Measurements from ENCODE around the gene NLN.

Gene NLN

DNA sequence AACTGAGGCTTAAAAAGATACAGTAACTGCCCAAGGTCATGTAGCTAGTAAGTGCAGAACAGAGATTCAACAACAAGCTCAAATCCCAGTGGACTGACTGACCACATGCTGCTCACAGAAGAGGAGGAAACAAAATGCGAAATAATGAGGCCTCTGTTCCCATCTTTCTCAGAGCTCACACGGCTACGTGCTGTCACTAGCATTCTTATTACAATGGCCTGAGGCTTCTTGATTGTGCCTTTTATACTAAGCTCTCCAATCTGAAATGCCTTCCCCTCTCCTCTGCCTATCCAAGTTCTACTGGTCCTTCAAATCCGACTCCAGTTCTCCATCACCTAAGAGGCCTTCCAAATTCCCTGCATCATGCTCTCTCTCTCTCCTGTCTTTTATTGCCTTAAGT lies 26.1 kb upstream of the NLN start:
- TF ChIP-seq, protein P1, sequence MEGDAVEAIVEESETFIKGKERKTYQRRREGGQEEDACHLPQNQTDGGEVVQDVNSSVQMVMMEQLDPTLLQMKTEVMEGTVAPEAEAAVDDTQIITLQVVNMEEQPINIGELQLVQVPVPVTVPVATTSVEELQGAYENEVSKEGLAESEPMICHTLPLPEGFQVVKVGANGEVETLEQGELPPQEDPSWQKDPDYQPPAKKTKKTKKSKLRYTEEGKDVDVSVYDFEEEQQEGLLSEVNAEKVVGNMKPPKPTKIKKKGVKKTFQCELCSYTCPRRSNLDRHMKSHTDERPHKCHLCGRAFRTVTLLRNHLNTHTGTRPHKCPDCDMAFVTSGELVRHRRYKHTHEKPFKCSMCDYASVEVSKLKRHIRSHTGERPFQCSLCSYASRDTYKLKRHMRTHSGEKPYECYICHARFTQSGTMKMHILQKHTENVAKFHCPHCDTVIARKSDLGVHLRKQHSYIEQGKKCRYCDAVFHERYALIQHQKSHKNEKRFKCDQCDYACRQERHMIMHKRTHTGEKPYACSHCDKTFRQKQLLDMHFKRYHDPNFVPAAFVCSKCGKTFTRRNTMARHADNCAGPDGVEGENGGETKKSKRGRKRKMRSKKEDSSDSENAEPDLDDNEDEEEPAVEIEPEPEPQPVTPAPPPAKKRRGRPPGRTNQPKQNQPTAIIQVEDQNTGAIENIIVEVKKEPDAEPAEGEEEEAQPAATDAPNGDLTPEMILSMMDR (IDR thresholded peaks at IDR 0.05; ENCODE audit: control insufficient read depth, insufficient read depth, low read depth, low read length, missing control alignments) = no peak
- H3K4me3 ChIP-seq (ENCODE audit: control insufficient read depth, low read depth, low read length) = no peak overlapping the region
- DNase-seq (ENCODE audit: low read depth) = no peak

DNA sequence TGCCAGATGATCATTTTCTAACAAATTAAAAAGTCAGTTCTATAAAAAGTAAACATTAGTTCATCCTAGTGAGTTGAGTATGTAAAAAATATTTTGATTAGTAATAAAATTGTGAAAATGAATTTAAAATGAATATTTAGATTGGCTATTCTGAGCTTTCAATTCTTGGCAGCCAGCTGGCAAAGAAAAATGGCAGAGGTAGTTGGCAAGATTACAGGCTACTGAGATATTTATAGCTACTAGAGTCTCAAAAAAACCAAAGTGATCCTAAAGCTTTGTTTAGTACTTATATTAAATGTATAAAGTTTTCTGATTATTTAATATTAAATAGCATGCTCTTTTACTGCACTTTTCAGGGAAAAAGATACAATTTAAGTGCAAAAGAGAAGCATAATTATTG lies 25.1 kb upstream of the NLN start:
- no peak overlapping the region for H3K4me3 ChIP-seq (ENCODE audit: control insufficient read depth, low read depth, low read length)
- no peak for DNase-seq (ENCODE audit: low read depth)
- TF ChIP-seq, protein P1 (IDR thresholded peaks at IDR 0.05; ENCODE audit: control insufficient read depth, insufficient read depth, low read depth, low read length, missing control alignments) = no peak

DNA sequence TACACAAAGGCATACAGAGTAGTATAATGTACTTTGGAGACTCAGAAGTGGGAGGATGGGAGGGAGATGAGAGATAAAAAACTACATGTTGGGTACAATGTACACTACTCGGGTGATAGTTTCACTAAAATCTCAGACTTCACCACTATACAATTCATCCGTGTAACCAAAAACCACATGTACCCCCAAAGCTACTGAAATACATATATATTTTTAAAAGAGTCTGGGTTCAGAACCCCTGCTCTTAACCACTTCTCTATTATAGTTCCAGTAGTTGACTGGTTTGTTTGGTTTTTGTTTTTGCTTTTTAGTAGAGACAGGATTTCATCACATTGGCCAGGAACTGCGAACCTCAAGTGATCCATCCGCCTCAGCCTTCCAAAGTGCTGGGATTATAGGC lies 22.7 kb upstream of the NLN start:
- TF ChIP-seq, protein P1 (IDR thresholded peaks at IDR 0.05; ENCODE audit: control insufficient read depth, insufficient read depth, low read depth, low read length, missing control alignments) = no peak
- no peak for DNase-seq (ENCODE audit: low read depth)
- no peak overlapping the region for H3K4me3 ChIP-seq (ENCODE audit: control insufficient read depth, low read depth, low read length)

DNA sequence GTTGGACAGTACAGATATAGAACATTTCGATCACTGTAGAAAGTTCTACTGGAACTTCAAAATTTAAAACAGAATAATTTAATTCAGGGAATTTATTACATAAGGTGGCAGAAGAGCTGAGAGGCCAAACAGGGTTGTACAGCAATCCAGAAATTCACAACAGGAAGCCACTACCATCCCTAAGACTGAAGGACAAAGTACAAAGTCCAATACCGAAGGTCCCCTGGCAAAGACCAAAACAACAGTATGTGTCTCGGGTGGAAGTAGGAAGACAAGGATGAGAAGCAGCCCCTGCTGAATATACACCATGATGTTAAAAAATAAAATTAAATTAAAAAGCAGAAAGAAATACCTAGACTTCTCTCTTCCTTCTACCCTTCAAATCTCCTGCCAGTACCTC lies 20.0 kb upstream of the NLN start:
- TF ChIP-seq, protein P1 (IDR thresholded peaks at IDR 0.05; ENCODE audit: control insufficient read depth, insufficient read depth, low read depth, low read length, missing control alignments) = no peak
- H3K4me3 ChIP-seq (ENCODE audit: control insufficient read depth, low read depth, low read length) = no peak overlapping the region
- no peak for DNase-seq (ENCODE audit: low read depth)

DNA sequence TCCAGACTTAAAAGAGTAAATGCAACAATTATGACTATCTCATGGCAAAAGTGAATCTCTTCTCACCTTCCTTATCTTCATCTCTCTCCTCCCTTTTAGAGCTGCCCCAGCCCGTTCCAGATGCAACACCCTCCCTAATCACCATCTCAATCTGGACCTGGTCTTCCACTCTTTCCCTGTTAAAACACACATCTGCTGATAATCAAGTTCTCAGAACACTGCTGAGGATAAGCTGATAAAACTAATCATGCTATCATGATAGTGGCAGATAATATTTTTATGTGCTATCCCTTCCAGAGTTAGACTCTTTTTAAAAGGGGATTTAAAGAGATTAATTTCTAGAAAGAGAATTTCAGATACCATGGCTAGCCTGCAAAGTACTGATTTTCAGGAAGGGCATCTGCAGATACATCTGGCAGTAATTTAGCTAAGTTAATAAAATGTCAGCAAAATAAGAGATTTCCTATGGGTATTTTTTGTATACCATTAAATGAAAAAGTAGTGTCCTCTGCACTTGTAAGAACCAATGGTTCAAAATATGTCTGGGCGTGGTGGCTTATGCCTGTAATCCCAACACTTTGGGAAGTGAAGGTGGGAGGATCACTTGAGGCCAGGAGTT lies 17.3 kb upstream of the NLN start:
- no peak overlapping the region for H3K4me3 ChIP-seq (ENCODE audit: control insufficient read depth, low read depth, low read length)
- TF ChIP-seq, protein P1 (IDR thresholded peaks at IDR 0.05; ENCODE audit: control insufficient read depth, insufficient read depth, low read depth, low read length, missing control alignments) = no peak
- DNase-seq (ENCODE audit: low read depth) = no peak

DNA sequence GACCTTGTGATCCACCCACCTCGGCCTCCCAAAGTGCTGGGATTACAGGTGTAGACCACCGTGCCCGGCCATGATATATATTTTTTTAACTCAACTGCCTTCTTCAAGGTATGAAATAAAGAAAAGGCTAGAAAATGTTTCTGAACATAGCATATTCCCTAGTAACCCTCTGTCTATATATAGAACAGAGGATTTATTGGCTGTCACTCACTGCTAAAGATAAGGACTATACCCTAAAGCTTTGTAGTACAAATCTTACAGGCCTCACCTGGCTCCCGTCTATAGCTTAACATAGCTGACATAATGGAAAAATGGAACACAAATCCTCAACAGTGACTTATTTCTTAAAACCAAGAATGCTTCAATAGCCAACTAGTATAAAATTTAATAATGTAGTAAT lies 14.3 kb upstream of the NLN start:
- TF ChIP-seq, protein P1 (IDR thresholded peaks at IDR 0.05; ENCODE audit: control insufficient read depth, insufficient read depth, low read depth, low read length, missing control alignments) = no peak
- DNase-seq (ENCODE audit: low read depth) = no peak
- no peak overlapping the region for H3K4me3 ChIP-seq (ENCODE audit: control insufficient read depth, low read depth, low read length)

DNA sequence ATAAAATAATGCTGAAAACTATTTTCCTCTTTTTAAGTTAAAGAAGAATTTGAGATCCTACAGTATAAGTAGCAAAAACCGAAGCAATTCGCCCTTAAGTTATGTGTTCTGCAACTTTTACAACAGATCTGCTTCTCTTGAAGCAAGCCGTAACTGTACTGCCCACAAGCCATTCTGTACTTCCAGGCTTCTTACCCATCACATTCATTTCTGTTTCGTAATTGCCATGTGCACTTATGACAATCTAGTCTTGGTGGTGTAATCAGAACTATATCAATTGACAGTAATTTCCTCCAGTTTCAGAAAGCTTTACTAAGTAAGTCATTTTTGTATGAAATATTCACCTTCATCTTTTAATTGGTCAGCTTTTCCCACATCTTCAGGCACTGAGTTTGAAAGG lies 13.9 kb upstream of the NLN start:
- no peak overlapping the region for H3K4me3 ChIP-seq (ENCODE audit: control insufficient read depth, low read depth, low read length)
- TF ChIP-seq, protein P1 (IDR thresholded peaks at IDR 0.05; ENCODE audit: control insufficient read depth, insufficient read depth, low read depth, low read length, missing control alignments) = no peak
- no peak for DNase-seq (ENCODE audit: low read depth)
